HCT116 (cell line): ENCODE results near the gene UXS1. TPM values are rescaled to one million over a fixed set of nuclear protein-coding genes. Genes with fewer than 3 reads are reported as not detected.

Experiments
- ATAC-seq: fragments of 200-7000 bp; cut with Tn5 transposase; 2 replicates; pipeline ENCODE4 v1.9.1; 2020; ENCODE audit warnings: mild to moderate bottlenecking, moderate library complexity
- BruUV-seq: library from RNA; stranded (reverse); fragments of 400-500 nt; replicated peaks from 2 replicates; lab custom pipeline; 2021; lab: Mats Ljungman, UMichigan
- CTCF ChIA-PET: fragments of 300-600 bp; sonication (Branson Sonifier 250); formaldehyde crosslinking; loops from one replicate; lab custom pipeline; 2021; ENCODE audit warnings: antibody characterized with exemption; lab: Charles Lee
- POLR2A ChIA-PET: fragments of 300-600, 350-600 bp; sonication (Branson Sonifier 250); formaldehyde crosslinking; loops from one replicate; lab custom pipeline; 2021; ENCODE audit warnings: antibody characterized with exemption; lab: Charles Lee
- RAD21 ChIA-PET, 2 experiments: fragments of 300-600 bp; sonication (Branson Sonifier 250); formaldehyde crosslinking; loops; one replicate each; lab custom pipeline; 2023; ENCODE audit warnings: low total read pairs in 2 of 2; ENCODE audit not compliant: uncharacterized antibody in 2 of 2, unreplicated experiment in 2 of 2, low non-redundant PET in 1 of 2; lab: Charles Lee
- DNase-seq: peaks from one replicate; pipeline ENCODE4 v3.0.0-alpha.2; 2010; ENCODE audit warnings: low read depth, low spot score
- H2AFZ ChIP-seq: fragments of 200-600 bp; shearing (Covaris generic), sonication (generic); 2 replicates; pipeline ENCODE4 v1.6.1; 2017; ENCODE audit warnings: low read depth, mixed run types, mixed read lengths, antibody characterized with exemption, low read length; ENCODE audit not compliant: poor library complexity, severe bottlenecking
- H3K27ac ChIP-seq: 2 replicates; pipeline ENCODE4 v1.5.1; 2012; ENCODE audit warnings: low read depth, low read length
- H3K27me3 ChIP-seq: fragments of 200-600 bp; sonication (generic); 2 replicates; pipeline ENCODE4 v1.6.1; 2016; ENCODE audit warnings: mixed run types, low read length, mixed read lengths; ENCODE audit not compliant: insufficient read depth
- H3K36me3 ChIP-seq, 2 experiments: fragments of 200-500 bp in 1 of 2; fragments of 200-600 bp in 1 of 2; sonication (Bioruptor generic) in 1 of 2; sonication (generic) in 1 of 2; 2 replicates each; pipeline versions ENCODE4 v1.5.1 to v1.6.1; 2014 to 2016; ENCODE audit warnings: low read length in 2 of 2, inconsistent platforms in 1 of 2, mixed read lengths in 1 of 2, mixed run types in 1 of 2; ENCODE audit not compliant: insufficient read depth in 2 of 2, control insufficient read depth in 1 of 2
- H3K4me1 ChIP-seq, 2 experiments: fragments of 200-600 bp in 1 of 2; sonication (generic) in 1 of 2; 2 replicates each; pipeline versions ENCODE4 v1.5.1 to v1.6.1; 2012 to 2017; ENCODE audit warnings: low read length in 2 of 2, inconsistent platforms in 1 of 2, mild to moderate bottlenecking in 1 of 2, mixed read lengths in 1 of 2, mixed run types in 1 of 2, moderate library complexity in 1 of 2; ENCODE audit not compliant: insufficient read depth in 2 of 2, control insufficient read depth in 1 of 2
- H3K4me2 ChIP-seq: fragments of 200-600 bp; sonication (generic); 2 replicates; pipeline ENCODE4 v1.6.1; 2017; ENCODE audit warnings: mixed run types, low read length, mixed read lengths
- H3K4me3 ChIP-seq, 2 experiments: fragments of 200-600 bp in 1 of 2; sonication (generic) in 1 of 2; replicated peaks in 1 of 2; 2 replicates each; pipeline ENCODE4 v1.5.1; 2011 to 2016; ENCODE audit warnings: low read length in 2 of 2, control low read depth in 1 of 2, low read depth in 1 of 2, mild to moderate bottlenecking in 1 of 2, mixed read lengths in 1 of 2, mixed run types in 1 of 2
- H3K79me2 ChIP-seq: fragments of 200-600 bp; sonication (generic); 2 replicates; pipeline ENCODE4 v1.6.1; 2017; ENCODE audit warnings: mild to moderate bottlenecking, mixed run types, low read length, moderate library complexity, mixed read lengths; ENCODE audit not compliant: insufficient read depth
- H3K9ac ChIP-seq: fragments of 200-600 bp; sonication (generic); 2 replicates; pipeline ENCODE4 v1.6.1; 2016; ENCODE audit warnings: low read length, mixed read lengths
- H3K9me2 ChIP-seq: fragments of 200-600 bp; sonication (generic), shearing (Covaris generic); 2 replicates; pipeline ENCODE4 v1.6.1; 2017; ENCODE audit warnings: mixed run types, mild to moderate bottlenecking, moderate library complexity; ENCODE audit not compliant: insufficient read depth
- H3K9me3 ChIP-seq, 2 experiments: fragments of 200-500 bp in 1 of 2; fragments of 200-600 bp in 1 of 2; sonication (Bioruptor generic) in 1 of 2; sonication (generic) in 1 of 2; 2 replicates each; pipeline ENCODE4 v1.6.1; 2014 to 2017; ENCODE audit warnings: low read length in 2 of 2, mixed read lengths in 2 of 2, inconsistent platforms in 1 of 2, low read depth in 1 of 2, mild to moderate bottlenecking in 1 of 2, mixed run types in 1 of 2, moderate library complexity in 1 of 2; ENCODE audit not compliant: control insufficient read depth in 1 of 2, insufficient read depth in 1 of 2
- H4K20me1 ChIP-seq: fragments of 200-600 bp; sonication (generic), shearing (Covaris generic); 2 replicates; pipeline ENCODE4 v1.6.1; 2017; ENCODE audit warnings: mixed run types, mild to moderate bottlenecking, moderate library complexity; ENCODE audit not compliant: insufficient read depth
- CBX3 ChIP-seq: IDR thresholded peaks from 2 replicates; pipeline ENCODE4 v1.6.1; 2012; ENCODE audit warnings: low read depth
- CEBPB ChIP-seq: IDR thresholded peaks from 2 replicates; pipeline ENCODE4 v1.6.1; 2012; ENCODE audit warnings: low read depth
- EGR1 ChIP-seq: IDR thresholded peaks from 2 replicates; pipeline ENCODE4 v1.6.1; 2012; ENCODE audit warnings: low read depth
- ELF1 ChIP-seq: IDR thresholded peaks from 2 replicates; pipeline ENCODE4 v1.6.1; 2012; ENCODE audit warnings: low read depth, borderline replicate concordance
- FOSL1 ChIP-seq: IDR thresholded peaks from 2 replicates; pipeline ENCODE4 v1.6.1; 2012; ENCODE audit warnings: low read depth
- JUND ChIP-seq: IDR thresholded peaks from 2 replicates; pipeline ENCODE4 v1.6.1; 2012
- MAX ChIP-seq: IDR thresholded peaks from 2 replicates; pipeline ENCODE4 v1.6.1; 2012
- POLR2A ChIP-seq: IDR thresholded peaks from 2 replicates; pipeline ENCODE4 v1.7.0; 2011; ENCODE audit warnings: borderline replicate concordance; ENCODE audit not compliant: insufficient read depth, insufficient read length; ENCODE audit errors: extremely low read depth
- POLR2AphosphoS5 ChIP-seq: IDR thresholded peaks from 2 replicates; pipeline ENCODE4 v1.6.1; 2011; ENCODE audit warnings: mild to moderate bottlenecking, low read depth, low read length, moderate library complexity
- RAD21 ChIP-seq: IDR thresholded peaks from 2 replicates; pipeline ENCODE4 v1.6.1; 2012; ENCODE audit warnings: low read depth, mild to moderate bottlenecking
- REST ChIP-seq: IDR thresholded peaks from 2 replicates; pipeline ENCODE4 v1.6.1; 2012; ENCODE audit warnings: low read depth
- SIN3A ChIP-seq: IDR thresholded peaks from 2 replicates; pipeline ENCODE4 v1.6.1; 2012; ENCODE audit warnings: low read depth
- SP1 ChIP-seq: IDR thresholded peaks from 2 replicates; pipeline ENCODE4 v1.6.1; 2012; ENCODE audit warnings: low read depth
- SRF ChIP-seq: IDR thresholded peaks from 2 replicates; pipeline ENCODE4 v1.6.1; 2012; ENCODE audit warnings: low read depth
- TCF7L2 ChIP-seq: IDR thresholded peaks from 2 replicates; pipeline ENCODE4 v1.7.0; 2011; ENCODE audit warnings: borderline replicate concordance, inconsistent platforms; ENCODE audit not compliant: insufficient read depth, insufficient read length; ENCODE audit errors: extremely low read depth
- YY1 ChIP-seq: IDR thresholded peaks from 2 replicates; pipeline ENCODE4 v1.6.1; 2011; ENCODE audit warnings: low read length, low read depth, moderate library complexity, mild to moderate bottlenecking; ENCODE audit not compliant: insufficient replicate concordance; ENCODE audit errors: extremely low read depth
- ZFX ChIP-seq: fragments of 450-650 bp; IDR thresholded peaks from 2 replicates; pipeline ENCODE4 v1.6.1; 2017
- intact Hi-C: fragments of 100-400 bp; cut with micrococcal nuclease; formaldehyde crosslinking; loops from 2 replicates; pipeline ENCODE4 v1.10.0; 2022
- total RNA-seq: library from RNA; stranded (reverse); gene quantifications from one replicate; pipeline ENCODE4 v1.2.1, GENCODE V29; 2021; ENCODE audit not compliant: unreplicated experiment
- TF ChIP-seq, protein P1 (sequence below): IDR thresholded peaks from 2 replicates; pipeline ENCODE4 v1.6.1; 2011; ENCODE audit warnings: mild to moderate bottlenecking, low read length, moderate library complexity; ENCODE audit not compliant: insufficient replicate concordance; ENCODE audit errors: extremely low read depth

The UXS1 gene
- total RNA-seq, 1 experiment from 2014 or later: 45.7 TPM

GRCh38 chr2:106115250-106115649 is 78.9 kb downstream of the UXS1 start:
- ATAC-seq: peak; percentile 92
- Histone ChIP-seq H3K79me2 (peaks cover 6% of the 10 kb centered on the region; the same call in 1 of the 2 replicates), H3K4me1 (peaks cover 15 to 54% of the 10 kb centered on the region in 2 experiments), H3K4me3 (peak overlapping the region in 1 of 2 experiments; percentile 20; a peak in 1 of 4 replicates), H3K36me3 (peaks cover 5 to 7% of the 10 kb centered on the region in 2 experiments; a peak in 3 of 4 replicates), H2AFZ (no peak overlapping the region), H3K27ac (peak overlapping the region; percentile 32; the same call in 1 of the 2 replicates), H3K9ac (peak overlapping the region; percentile 47), H3K9me3 (no peaks in the 10 kb centered on the region), H4K20me1 (no peaks in the 10 kb centered on the region), H3K4me2 (peak overlapping the region; percentile 69), H3K9me2 (no peaks in the 10 kb centered on the region), H3K27me3 (no peaks in the 10 kb centered on the region)
- ChIA-PET RAD21 (no interaction called here), POLR2A (no interaction called here), CTCF (interaction anchor here (1.2 kb wide), 1 partner anchor 428 kb away, joined by 7 read pairs; no protein-coding TSS in a partner anchor)
- TF ChIP-seq CEBPB: no peak; the same call in 1 of the 2 replicates
- no peak for TF ChIP-seq SRF
- peak; percentile 78 for TF ChIP-seq SIN3A
- TF ChIP-seq POLR2A: no peak
- TF ChIP-seq ZFX: no peak
- TF ChIP-seq, protein P1, sequence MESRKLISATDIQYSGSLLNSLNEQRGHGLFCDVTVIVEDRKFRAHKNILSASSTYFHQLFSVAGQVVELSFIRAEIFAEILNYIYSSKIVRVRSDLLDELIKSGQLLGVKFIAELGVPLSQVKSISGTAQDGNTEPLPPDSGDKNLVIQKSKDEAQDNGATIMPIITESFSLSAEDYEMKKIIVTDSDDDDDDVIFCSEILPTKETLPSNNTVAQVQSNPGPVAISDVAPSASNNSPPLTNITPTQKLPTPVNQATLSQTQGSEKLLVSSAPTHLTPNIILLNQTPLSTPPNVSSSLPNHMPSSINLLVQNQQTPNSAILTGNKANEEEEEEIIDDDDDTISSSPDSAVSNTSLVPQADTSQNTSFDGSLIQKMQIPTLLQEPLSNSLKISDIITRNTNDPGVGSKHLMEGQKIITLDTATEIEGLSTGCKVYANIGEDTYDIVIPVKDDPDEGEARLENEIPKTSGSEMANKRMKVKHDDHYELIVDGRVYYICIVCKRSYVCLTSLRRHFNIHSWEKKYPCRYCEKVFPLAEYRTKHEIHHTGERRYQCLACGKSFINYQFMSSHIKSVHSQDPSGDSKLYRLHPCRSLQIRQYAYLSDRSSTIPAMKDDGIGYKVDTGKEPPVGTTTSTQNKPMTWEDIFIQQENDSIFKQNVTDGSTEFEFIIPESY: no peak
- no peak; the same call in 1 of the 2 replicates for TF ChIP-seq RAD21
- TF ChIP-seq CBX3: peak; percentile 88
- TF ChIP-seq FOSL1: peak; percentile 88
- peak; percentile 54 for TF ChIP-seq REST
- no peak for TF ChIP-seq ELF1
- TF ChIP-seq YY1: peak; percentile 51
- peak; percentile 88 for TF ChIP-seq JUND
- TF ChIP-seq TCF7L2: no peak
- TF ChIP-seq MAX: peak; percentile 68
- peak; percentile 69; the same call in 1 of the 2 replicates for TF ChIP-seq SP1
- TF ChIP-seq POLR2AphosphoS5: 0 out of 2 replicates have a peak, but pooled peaks have one; percentile 29
- TF ChIP-seq EGR1: no peak
- intact Hi-C loops: loop anchor here (5.0 kb wide), 1 partner anchor 467 kb away; no protein-coding TSS in a partner anchor
- BruUV-seq: no TSS peak
- DNase-seq: peak; percentile 86
